ENCODE results near the gene NCF2.

DNA sequence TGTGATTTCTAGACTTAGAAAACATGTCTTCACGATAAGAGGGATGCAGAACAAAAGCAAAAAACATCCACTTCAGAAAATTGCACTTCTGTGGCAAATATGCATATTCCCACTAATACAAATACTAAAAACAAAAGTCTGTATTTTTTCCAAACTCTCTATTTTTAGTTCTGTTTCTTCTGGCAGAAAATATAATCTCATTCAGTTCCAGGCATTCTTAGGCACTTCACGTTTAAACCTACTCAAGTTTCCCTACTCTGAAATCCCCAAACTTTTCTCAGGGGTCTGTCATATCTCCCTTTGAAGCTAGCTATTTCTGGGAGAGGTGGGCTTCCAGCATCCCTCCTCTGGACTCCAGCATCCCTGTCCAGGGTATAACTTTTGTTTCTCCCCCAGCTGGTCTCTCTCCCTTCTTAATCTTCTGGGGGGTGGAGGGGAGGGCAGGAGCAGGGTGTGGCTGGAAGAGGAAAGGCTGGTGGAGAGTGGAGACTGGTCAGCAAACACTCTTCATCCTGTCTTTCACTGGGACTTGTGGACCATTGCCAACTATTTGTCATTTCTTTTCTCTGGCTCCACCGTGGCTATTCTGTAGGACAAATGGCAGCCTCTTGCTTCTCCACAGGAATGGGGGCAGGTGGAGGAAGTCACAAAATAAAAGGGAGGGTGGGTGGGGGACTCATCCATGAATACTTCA, 19.6 kb upstream of the NCF2 start:
- TF ChIP-seq POLR2A (IDR thresholded peaks at IDR 0.05; ENCODE audit: low read length) (no peak), GATA1 (IDR thresholded peaks at IDR 0.05; ENCODE audit: low read depth, low read length) (no peak)
